ENCODE measurements around the gene DYNC1H1. TPM values are rescaled to one million over a fixed set of nuclear protein-coding genes. Genes with fewer than 3 reads are reported as not detected.
"Not testable (repeated sequence)": the region's sequence is repeated elsewhere in the genome, so short reads cannot be mapped to it uniquely, and the experiment has no call there.

Gene DYNC1H1
- total RNA-seq, 2 donors from 2014 or later = 421 to 510 TPM

DNA sequence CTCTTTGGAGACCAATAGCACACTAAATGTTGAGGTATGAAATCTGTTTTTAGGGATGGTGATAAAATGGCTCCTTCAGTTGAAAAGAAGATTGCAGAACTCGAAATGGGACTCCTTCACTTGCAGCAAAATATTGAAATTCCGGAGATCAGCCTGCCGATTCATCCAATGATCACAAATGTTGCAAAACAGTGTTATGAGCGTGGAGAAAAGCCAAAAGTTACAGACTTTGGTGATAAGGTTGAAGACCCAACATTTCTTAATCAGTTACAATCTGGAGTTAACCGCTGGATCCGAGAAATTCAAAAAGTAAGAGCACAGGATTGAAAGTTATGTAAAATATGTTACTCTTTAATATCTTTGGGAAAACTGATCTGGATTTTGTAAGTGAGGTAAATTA lies 15.3 kb downstream of the DYNC1H1 start:
- no peak for DNase-seq (ENCODE audit: low spot score)
- intact Hi-C loops (cut with DNase I) = no loop called here

- intact Hi-C loops (cut with DNase I) = no loop called here
- no peak for DNase-seq (ENCODE audit: low spot score)
Observed at GRCh38 chr14:101980251-101980650, 15.9 kb downstream of the DYNC1H1 start.

DNA sequence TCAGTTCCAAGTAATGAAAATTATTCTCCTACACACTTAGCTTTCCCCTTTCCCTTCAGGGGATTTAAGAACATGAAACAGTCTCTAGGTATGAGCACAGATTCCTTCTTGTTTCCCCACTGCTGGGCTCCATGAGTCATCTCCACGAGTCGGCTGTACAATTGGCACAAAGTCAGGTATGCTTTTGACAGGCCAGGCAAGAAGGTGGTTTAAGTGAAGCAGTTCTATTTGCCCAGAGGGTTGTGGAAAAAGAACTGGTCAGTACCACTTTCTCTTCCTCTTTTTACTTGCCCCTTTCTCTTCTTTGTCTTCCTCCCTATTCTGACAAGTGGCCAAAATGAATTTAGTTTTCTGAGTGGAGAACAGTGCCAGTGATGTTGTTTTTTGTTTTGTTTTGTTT lies 16.3 kb downstream of the DYNC1H1 start:
- DNase-seq (ENCODE audit: low spot score) = no peak
- intact Hi-C loops (cut with DNase I) = no loop called here

DNA sequence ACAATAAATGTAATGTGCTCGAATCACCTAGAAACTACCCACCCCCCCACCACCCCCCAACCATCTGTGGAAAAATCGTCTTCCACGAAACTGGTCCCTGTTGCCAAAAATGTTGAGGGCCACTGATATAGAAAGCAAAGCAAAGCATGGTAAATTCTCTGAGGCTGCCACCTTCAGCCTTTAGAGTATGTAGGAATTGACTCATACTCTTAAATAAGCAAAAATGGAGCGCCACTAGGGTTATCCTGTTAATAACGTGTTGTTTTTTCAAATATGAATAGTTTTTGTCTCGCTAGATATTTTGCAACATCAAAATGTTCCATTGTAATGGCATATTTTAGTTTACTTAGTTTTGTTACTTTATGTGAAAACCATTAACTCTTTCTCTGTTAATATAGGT lies 18.2 kb downstream of the DYNC1H1 start:
- intact Hi-C loops (cut with DNase I) = no loop called here
- DNase-seq (ENCODE audit: low spot score) = no peak

GRCh38 chr14:101984831-101985230 lies 20.5 kb downstream of the DYNC1H1 start:
- intact Hi-C loops (cut with DNase I); DNase-seq (ENCODE audit: low spot score): not testable (repeated sequence)

GRCh38 chr14:101985957-101986356 lies 21.6 kb downstream of the DYNC1H1 start:
- DNase-seq (ENCODE audit: low spot score) = no peak
- intact Hi-C loops (cut with DNase I) = no loop called here

DNA sequence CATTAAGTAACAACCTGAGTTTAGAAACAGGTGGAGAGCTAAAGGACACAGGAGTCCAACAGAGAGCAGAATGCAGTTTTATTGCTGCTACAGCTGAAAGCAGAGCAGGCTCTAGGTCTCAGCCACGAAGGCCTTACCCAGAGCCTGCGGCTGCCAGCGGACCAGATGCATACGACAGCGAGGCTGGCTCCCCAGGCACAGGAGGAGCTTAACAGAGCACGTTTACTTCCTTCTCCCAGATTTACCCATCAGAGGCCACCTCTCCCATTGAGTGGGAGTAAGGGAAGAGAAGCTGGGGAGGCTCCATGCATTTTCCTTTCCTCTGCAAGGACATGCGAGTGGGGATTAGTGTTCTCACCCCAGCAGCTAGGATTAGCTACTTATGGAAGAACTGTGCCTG lies 22.6 kb downstream of the DYNC1H1 start:
- no peak for DNase-seq (ENCODE audit: low spot score)
- intact Hi-C loops (cut with DNase I) = no loop called here

DNA sequence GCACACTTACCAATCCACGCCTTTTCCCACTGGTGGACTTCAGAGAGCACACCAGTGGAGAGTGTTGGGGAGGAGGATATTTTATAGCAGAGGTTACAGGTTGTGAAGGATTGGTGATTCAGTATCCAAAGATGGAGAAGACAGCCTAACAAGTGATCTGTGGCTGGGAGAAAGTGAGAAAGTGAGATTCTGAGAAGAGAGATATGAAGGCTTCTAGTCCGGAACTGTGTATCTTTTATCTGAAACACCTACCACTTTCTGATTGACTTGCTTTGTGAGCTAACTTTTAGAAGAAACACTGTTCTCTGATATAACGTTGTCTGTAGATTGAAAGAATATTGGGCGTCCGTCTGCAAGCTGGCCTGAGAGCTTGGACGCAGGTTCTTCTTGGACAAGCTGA lies 24.0 kb downstream of the DYNC1H1 start:
- intact Hi-C loops (cut with DNase I) = no loop called here
- DNase-seq (ENCODE audit: low spot score) = no peak

DNA sequence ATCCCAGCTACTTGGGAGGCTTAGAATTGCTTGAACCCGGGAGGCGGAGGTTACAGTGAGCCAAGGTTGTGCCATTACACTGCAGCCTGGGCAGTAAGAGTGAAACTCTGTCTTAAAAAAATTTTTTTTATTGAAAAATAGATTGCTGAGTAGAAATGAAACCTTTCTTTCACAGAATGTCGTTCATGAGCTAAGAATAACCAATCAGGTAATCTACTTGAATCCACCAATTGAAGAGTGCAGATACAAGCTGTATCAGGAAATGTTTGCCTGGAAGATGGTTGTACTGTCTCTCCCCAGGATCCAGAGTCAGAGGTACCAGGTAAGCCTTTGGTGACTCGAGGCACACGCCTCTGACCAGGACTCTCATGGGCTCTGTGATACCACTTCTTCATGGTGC lies 27.0 kb downstream of the DYNC1H1 start:
- intact Hi-C loops (cut with DNase I) = no loop called here

DNA sequence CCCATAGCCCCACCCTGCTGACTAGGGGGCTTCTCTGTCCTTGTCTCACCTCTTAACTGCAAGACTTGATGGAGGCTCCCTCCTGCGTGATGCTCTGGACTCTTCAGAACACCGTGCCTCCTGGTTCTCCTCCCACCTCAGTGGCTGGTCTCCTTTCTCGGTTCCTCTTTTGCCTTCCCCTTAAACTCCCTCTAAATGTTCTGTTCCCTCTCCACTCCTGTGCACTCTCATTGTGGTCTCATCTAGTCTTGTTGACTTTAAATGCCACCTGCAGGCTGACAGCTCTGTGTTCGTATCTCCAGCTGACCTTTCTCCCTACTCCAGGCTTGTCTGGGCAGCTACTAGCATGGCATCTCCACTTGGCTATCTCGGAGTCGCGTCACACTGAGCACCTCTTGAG lies 28.3 kb downstream of the DYNC1H1 start:
- DNase-seq (ENCODE audit: low spot score) = peak; percentile 61
- intact Hi-C loops (cut with DNase I) = no loop called here

More for the DNA sequence above, 27.0 kb downstream of the DYNC1H1 start:
- no peak for DNase-seq (ENCODE audit: low spot score)

DNA sequence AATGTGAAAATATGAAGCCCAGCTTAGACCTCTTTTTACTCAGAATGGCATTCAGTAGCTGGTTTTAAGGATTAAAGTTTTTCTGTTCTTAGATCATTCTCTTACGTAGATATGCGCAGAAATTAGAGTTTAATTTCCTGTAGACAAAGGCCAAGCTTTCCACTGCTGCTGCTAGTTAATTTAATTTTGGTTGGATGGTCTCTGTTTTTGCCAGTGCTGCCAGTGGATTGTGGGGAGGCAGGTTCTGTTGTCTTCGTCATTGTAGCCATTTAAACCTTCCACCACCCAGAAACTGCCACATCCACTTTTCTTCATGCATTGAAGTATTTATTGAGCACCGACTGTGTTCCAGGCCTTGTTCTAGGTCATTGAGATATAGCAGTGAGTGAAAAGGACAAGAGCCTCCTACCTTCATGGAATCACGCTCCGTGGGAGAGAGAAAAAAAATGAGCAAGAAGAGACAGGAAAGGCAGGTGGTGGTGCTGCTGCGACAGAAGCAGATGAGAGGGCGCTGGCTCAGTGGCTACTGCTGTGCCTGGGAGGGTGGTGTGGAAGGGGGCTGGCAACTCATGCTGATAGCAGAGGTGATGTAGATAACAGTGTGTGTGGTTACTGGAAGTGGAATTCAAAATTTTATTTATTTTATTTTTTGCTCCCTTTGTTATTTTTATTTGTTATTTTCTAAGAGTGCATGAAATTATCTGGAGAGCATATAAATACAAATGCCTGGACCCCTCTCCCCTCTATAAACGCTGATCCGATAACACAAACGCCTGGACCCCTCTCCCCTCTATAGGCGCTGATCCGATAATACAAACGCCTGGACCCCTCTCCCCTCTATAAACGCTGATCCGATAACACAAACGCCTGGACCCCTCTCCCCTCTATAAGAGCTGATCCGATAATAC lies 33.3 kb downstream of the DYNC1H1 start:
- intact Hi-C loops (cut with DNase I) = no loop called here
- peak; percentile 37 for DNase-seq (ENCODE audit: low spot score)

DNA sequence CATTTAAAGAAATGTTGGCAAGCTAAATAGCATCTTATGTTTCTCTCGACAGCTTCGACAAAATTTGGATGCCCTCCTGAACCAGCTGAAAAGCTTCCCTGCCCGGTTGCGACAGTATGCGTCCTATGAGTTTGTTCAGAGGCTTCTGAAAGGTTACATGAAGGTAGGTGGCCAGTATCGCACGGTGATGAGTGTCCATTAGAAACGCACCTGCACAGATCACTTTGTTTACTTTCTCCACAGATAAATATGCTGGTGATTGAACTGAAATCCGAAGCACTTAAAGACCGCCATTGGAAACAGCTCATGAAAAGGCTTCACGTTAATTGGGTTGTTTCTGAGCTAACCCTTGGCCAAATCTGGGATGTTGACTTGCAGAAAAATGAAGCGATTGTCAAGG lies 36.5 kb downstream of the DYNC1H1 start:
- intact Hi-C loops (cut with DNase I) = no loop called here
- DNase-seq (ENCODE audit: low spot score) = no peak

DNA sequence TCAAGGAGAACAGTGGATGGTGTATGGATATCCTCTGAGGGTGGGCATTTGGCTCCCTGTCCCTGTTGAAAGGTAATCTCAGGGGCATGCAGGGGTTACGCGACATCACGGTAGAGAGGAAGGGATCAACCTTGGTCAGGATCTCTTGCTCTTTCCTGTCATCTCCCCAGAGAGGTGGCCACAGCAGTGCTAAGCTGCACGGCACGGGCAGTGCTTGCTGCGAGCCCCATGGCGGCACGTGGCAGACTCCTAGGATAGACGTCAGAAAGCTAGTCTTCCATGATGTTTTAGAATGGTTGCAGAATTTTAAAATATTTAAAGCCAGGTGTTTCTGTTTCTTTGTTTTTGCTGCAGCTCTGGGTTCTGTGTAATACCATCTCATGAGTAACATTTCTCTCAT lies 41.0 kb downstream of the DYNC1H1 start:
- DNase-seq (ENCODE audit: low spot score) = peak; percentile 62
- intact Hi-C loops (cut with DNase I) = no loop called here

DNA sequence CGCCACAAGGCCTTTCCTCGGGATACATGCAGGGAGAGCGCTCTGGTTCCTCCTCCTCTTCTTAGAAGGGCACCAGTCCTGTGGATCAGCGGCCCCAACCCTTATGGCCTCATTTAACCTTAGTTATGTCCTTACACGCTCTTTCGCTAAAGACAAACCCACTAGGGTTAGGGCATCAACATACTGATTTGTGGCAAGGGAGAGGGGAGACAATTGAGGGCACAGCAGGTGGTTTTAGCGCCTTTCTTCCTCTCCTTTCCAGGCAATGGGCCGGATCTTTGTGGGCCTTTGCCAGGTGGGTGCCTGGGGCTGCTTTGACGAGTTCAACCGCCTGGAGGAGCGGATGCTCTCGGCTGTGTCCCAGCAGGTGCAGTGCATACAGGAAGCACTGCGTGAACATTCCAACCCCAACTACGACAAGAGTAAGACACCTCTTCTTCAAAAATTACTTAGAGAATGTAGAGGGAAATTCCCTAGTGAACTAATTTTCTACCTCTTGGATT lies 43.6 kb downstream of the DYNC1H1 start:
- DNase-seq (ENCODE audit: low spot score) = peak; percentile 19
- intact Hi-C loops (cut with DNase I) = no loop called here

DNA sequence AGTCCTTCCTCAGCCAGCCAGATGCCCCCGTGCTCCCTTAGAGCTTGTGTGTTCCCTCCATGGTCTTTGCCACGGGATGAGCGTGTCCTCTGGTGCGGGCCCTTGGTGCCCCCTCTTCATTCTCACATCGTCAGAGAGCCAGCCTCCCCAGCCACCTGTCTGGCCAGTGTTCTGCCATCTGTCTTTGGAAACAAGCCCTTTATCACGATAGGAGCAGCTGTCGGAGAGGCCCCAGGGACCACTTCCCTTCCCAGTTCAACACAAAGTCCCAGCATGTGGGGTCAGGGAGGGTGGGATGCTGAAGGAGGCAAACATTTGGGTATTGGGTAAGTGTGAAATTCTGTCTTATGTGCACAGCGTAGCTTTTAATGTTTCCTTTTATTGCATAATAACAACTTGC lies 44.5 kb downstream of the DYNC1H1 start:
- peak; percentile 51 for DNase-seq (ENCODE audit: low spot score)
- intact Hi-C loops (cut with DNase I) = no loop called here

- intact Hi-C loops (cut with DNase I) = no loop called here
- DNase-seq (ENCODE audit: low spot score) = peak; percentile 36
Observed at GRCh38 chr14:102011631-102012030, 47.3 kb downstream of the DYNC1H1 start.

- DNase-seq (ENCODE audit: low spot score) = peak; percentile 22
- intact Hi-C loops (cut with DNase I) = no loop called here
Observed at GRCh38 chr14:102012336-102012735, 48.0 kb downstream of the DYNC1H1 start.

DNA sequence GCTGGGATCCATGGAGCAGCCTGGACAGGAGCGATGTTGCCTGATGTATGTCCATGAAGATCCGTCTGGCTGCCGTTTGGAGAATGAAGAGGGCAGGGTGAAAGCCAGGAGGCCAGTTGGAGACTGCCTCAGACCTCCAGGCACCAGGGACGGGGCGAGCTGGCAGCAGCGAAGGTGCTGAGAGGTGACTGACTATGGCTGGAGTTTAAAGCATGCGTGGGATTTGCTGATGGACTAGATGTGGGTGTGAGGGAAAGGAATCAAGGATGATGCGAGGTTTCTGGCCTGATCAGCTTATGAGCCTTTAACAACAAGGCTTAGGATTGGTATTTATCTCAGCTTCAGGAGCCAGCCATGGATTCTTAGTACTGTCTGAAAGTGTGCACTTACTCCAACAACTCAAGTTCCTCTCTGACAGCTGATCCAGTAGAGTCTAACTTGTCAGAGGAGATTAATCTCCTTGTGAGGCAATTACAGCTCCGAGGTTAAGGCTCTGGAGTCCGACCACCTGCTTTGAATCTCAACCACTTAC lies 49.4 kb downstream of the DYNC1H1 start:
- intact Hi-C loops (cut with DNase I) = no loop called here
- DNase-seq (ENCODE audit: low spot score) = no peak

- intact Hi-C loops (cut with DNase I) = no loop called here
- DNase-seq (ENCODE audit: low spot score) = peak; percentile 56
Observed at GRCh38 chr14:102015045-102015685, 50.8 kb downstream of the DYNC1H1 start.

- peak; percentile 64 for DNase-seq (ENCODE audit: low spot score)
- intact Hi-C loops (cut with DNase I) = no loop called here
Observed at GRCh38 chr14:102015771-102016170, 51.4 kb downstream of the DYNC1H1 start.
